ENCODE measurements around the gene CXCR5. TPM values are rescaled to one million over a fixed set of nuclear protein-coding genes. Genes with fewer than 3 reads are reported as not detected.

Gene CXCR5
- total and polyA plus RNA-seq, 7 donors, result 0.14 to 0.25 (median 0.19) TPM; not detected in 3

- 81 to 85% (median 83%) methylated on average over 5 of the region's 5 CpGs for WGBS, 3 donors
- no peak for DNase-seq
Observed at GRCh38 chr11:118857385-118857784, 26.3 kb upstream of the CXCR5 start.

GRCh38 chr11:118859973-118860372, 23.7 kb upstream of the CXCR5 start:
- no peak for ATAC-seq
- no peak for TF ChIP-seq CTCF (IDR thresholded peaks at IDR 0.05)

More at GRCh38 chr11:118857385-118857784, 26.3 kb upstream of the CXCR5 start:
- no peak for TF ChIP-seq CTCF (IDR thresholded peaks at IDR 0.05)
- Histone ChIP-seq H3K36me3 (ENCODE audit: insufficient read depth in 1 of 2, low read depth in 1 of 2) (no peaks in the 10 kb centered on the region), H3K27me3 (ENCODE audit: insufficient read depth in 3 of 3, low read length in 2 of 3) (no peaks in the 10 kb centered on the region), H3K9me3 (no peaks in the 10 kb centered on the region), H3K27ac (no peak overlapping the region), H3K4me3 (no peak overlapping the region), H3K4me1 (no peaks in the 10 kb centered on the region)
- no peak for ATAC-seq
- intact Hi-C loops (cut with DNase I), result no loop called here

GRCh38 chr11:118868659-118869058, 15.0 kb upstream of the CXCR5 start:
- WGBS, 3 donors, result 34 to 61% (median 37%) methylated on average over 2 of the region's 2 CpGs
- no peaks in the 10 kb centered on the region for H3K9me3 ChIP-seq
- no peak for TF ChIP-seq CTCF (IDR thresholded peaks at IDR 0.05)
- ATAC-seq (peak in 3 of 4 donors; percentile 28 to 41 (median 33)), DNase-seq (no peak)
- H3K36me3 ChIP-seq (ENCODE audit: insufficient read depth in 1 of 2, low read depth in 1 of 2), result no peaks in the 10 kb centered on the region
- peak overlapping the region; percentile 94 for H3K27ac ChIP-seq
- intact Hi-C loops (cut with DNase I), result loop anchor here in 1 of 2 donors (10.0 kb wide), 1 partner anchor 74 kb away; the partner anchor contains the start of gene DDX6
- peaks cover 27% of the 10 kb centered on the region for H3K4me1 ChIP-seq
- no peaks in the 10 kb centered on the region for H3K27me3 ChIP-seq (ENCODE audit: insufficient read depth in 3 of 3, low read length in 2 of 3)
- H3K4me3 ChIP-seq, result no peak overlapping the region

More at GRCh38 chr11:118859973-118860372, 23.7 kb upstream of the CXCR5 start:
- Histone ChIP-seq H3K27me3 (ENCODE audit: insufficient read depth in 3 of 3, low read length in 2 of 3) (no peaks in the 10 kb centered on the region), H3K4me1 (no peaks in the 10 kb centered on the region), H3K4me3 (no peak overlapping the region), H3K9me3 (no peaks in the 10 kb centered on the region), H3K27ac (no peak overlapping the region), H3K36me3 (ENCODE audit: insufficient read depth in 1 of 2, low read depth in 1 of 2) (no peaks in the 10 kb centered on the region)
- intact Hi-C loops (cut with DNase I), result loop anchor here in 1 of 2 donors (10.0 kb wide), 1 partner anchor 65 kb away; the partner anchor contains the start of gene DDX6
- 72 to 78% (median 75%) methylated on average over 4 of the region's 4 CpGs for WGBS, 3 donors
- no peak for DNase-seq

GRCh38 chr11:118870396-118871343, 13.0 kb upstream of the CXCR5 start:
- DNase-seq, result peak in 1 of 2 donors; percentile 71
- TF ChIP-seq CTCF (IDR thresholded peaks at IDR 0.05), result no peak
- ATAC-seq, result peak; percentile 69 to 80 (median 74)
- intact Hi-C loops (cut with DNase I), result no loop called here
- Histone ChIP-seq H3K27ac (peak overlapping the region; percentile 94), H3K36me3 (ENCODE audit: insufficient read depth in 1 of 2, low read depth in 1 of 2) (no peaks in the 10 kb centered on the region), H3K4me1 (peaks cover 27% of the 10 kb centered on the region), H3K4me3 (peak overlapping the region; percentile 58), H3K9me3 (no peaks in the 10 kb centered on the region), H3K27me3 (ENCODE audit: insufficient read depth in 3 of 3, low read length in 2 of 3) (no peaks in the 10 kb centered on the region)
- 28 to 40% (median 29%) methylated on average over 14 of the region's 14 CpGs for WGBS, 3 donors
